ENCODE data around the gene SOCS1.

DNA sequence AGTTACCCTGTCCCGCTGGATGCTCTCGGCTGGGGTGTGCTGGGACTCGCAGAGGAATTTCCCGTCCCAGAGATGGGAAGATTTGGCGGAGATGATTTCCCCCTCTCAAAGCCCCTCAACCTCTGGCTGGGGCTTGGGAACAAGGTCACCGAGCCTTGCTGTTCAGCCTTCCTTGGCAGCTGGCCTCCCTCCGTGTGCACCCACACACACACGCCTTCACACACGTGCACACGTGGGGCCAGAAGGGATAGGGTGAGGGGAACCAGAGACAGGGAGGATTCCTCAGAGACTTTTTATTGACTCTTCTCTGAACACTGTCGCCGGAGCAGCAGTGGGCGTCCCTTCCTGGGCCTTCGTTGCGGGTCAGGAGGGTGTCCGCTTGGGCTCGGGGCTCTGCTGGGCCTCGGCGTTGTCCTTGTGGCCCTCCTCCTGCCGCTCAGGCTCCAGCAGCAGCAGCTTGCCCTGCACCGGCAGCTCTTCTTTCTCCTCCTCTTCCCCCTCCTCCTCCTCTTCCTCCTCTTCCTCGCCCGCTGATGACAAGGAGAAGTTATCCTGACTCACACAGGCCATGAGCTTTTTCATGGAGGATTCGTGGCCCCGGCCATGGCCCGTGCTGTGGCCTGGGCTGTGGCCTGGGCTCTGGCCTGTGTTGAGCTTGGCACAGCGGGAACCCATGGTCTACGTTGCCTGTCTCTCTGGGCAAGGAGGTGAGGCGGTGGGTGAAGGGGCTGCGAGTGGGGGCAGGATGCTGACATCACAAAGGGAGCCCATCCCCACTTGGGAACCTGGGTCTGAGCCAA, 17.1 kb upstream of the SOCS1 start, which contains the start of gene PRM3:
- TF ChIP-seq POLR2A (IDR thresholded peaks at IDR 0.05; ENCODE audit: low read depth) = no peak
- TF ChIP-seq, protein P1, sequence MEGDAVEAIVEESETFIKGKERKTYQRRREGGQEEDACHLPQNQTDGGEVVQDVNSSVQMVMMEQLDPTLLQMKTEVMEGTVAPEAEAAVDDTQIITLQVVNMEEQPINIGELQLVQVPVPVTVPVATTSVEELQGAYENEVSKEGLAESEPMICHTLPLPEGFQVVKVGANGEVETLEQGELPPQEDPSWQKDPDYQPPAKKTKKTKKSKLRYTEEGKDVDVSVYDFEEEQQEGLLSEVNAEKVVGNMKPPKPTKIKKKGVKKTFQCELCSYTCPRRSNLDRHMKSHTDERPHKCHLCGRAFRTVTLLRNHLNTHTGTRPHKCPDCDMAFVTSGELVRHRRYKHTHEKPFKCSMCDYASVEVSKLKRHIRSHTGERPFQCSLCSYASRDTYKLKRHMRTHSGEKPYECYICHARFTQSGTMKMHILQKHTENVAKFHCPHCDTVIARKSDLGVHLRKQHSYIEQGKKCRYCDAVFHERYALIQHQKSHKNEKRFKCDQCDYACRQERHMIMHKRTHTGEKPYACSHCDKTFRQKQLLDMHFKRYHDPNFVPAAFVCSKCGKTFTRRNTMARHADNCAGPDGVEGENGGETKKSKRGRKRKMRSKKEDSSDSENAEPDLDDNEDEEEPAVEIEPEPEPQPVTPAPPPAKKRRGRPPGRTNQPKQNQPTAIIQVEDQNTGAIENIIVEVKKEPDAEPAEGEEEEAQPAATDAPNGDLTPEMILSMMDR (IDR thresholded peaks at IDR 0.05) = no peak
